B cell (primary cell): ENCODE results near the gene CTNNA3. TPM values are rescaled to one million over a fixed set of nuclear protein-coding genes. Genes with fewer than 3 reads are reported as not detected.

ENCODE experiments used
- ATAC-seq: fragments of 200-7000 bp; cut with Tn5 transposase; one replicate; pipeline ENCODE4 v1.10.0; 2021; ENCODE audit warnings: low read depth, mild to moderate bottlenecking, moderate number of reproducible peaks, moderate library complexity
- CTCF ChIA-PET: fragments of 350-600 bp; sonication (Branson Sonifier 250); formaldehyde crosslinking; loops from one replicate; lab custom pipeline; 2021; ENCODE audit warnings: antibody characterized with exemption, inconsistent platforms; lab: Charles Lee
- POLR2A ChIA-PET: fragments of 350-600 bp; sonication (Branson Sonifier 250); formaldehyde crosslinking; loops from one replicate; lab custom pipeline; 2021; ENCODE audit warnings: antibody characterized with exemption; lab: Charles Lee
- DNase-seq: peaks from one replicate; pipeline ENCODE4 v3.0.0; 2013
- H2AFZ ChIP-seq: 2 replicates; pipeline ENCODE4 v1.6.1; 2012; ENCODE audit warnings: mild to moderate bottlenecking, low read depth, low read length; ENCODE audit not compliant: insufficient read depth, poor library complexity, severe bottlenecking
- H3K27ac ChIP-seq, 2 donors: 1 replicate in 1 of 2; 2 replicates in 1 of 2; pipeline ENCODE4 v1.5.1; 2012 to 2013; ENCODE audit warnings: low read length in 2 of 2, mild to moderate bottlenecking in 2 of 2, moderate library complexity in 1 of 2
- H3K27me3 ChIP-seq, 4 experiments: fragments of 200-600 bp in 1 of 4; sonication (generic) in 1 of 4; replicated peaks in 1 of 4; 1 replicate in 2 of 4; 2 replicates in 2 of 4; pipeline versions ENCODE4 v1.6.1 to v1.7.0; 2013 to 2016; ENCODE audit warnings: low read length in 3 of 4, mild to moderate bottlenecking in 2 of 4, mixed read lengths in 1 of 4, moderate library complexity in 1 of 4; ENCODE audit not compliant: insufficient read depth in 4 of 4, control insufficient read depth in 3 of 4; ENCODE audit errors: control extremely low read depth in 1 of 4
- H3K36me3 ChIP-seq, 2 experiments: replicated peaks in 1 of 2; 1 replicate in 1 of 2; 2 replicates in 1 of 2; pipeline versions ENCODE4 v1.6.1 to v1.7.1; 2013; ENCODE audit warnings: low read length in 1 of 2; ENCODE audit not compliant: insufficient read depth in 2 of 2, control insufficient read depth in 1 of 2; ENCODE audit errors: control extremely low read depth in 1 of 2, extremely low read depth in 1 of 2
- H3K4me1 ChIP-seq, 2 donors: fragments of 200-600 bp in 1 of 2; sonication (generic) in 1 of 2; 1 replicate in 1 of 2; 2 replicates in 1 of 2; pipeline versions ENCODE4 v1.5.1 to v1.6.1; 2013 to 2017; ENCODE audit warnings: low read length in 2 of 2; ENCODE audit not compliant: control insufficient read depth in 2 of 2, insufficient read depth in 2 of 2
- H3K4me2 ChIP-seq: replicated peaks from 2 replicates; pipeline ENCODE3; 2012; ENCODE audit warnings: mild to moderate bottlenecking, low read depth, low read length; ENCODE audit not compliant: poor library complexity, severe bottlenecking
- H3K4me3 ChIP-seq, 5 experiments: fragments of 200-600 bp in 1 of 5; sonication (generic) in 1 of 5; 1 replicate in 3 of 5; 2 replicates in 2 of 5; pipeline versions ENCODE4 v1.5.1 to v1.7.0; 2011 to 2016; ENCODE audit warnings: low read length in 4 of 5, mild to moderate bottlenecking in 4 of 5, low read depth in 2 of 5, control low read depth in 1 of 5, moderate library complexity in 1 of 5; ENCODE audit not compliant: insufficient read depth in 1 of 5; ENCODE audit errors: control extremely low read depth in 1 of 5, extremely low read depth in 1 of 5
- H3K79me2 ChIP-seq: fragments of 200-600 bp; sonication (generic); one replicate; pipeline ENCODE4 v1.6.0; 2016; ENCODE audit warnings: low read length; ENCODE audit not compliant: control insufficient read depth, insufficient read depth
- H3K9ac ChIP-seq: fragments of 200-600 bp; sonication (generic); 2 replicates; pipeline ENCODE4 v1.6.1; 2017; ENCODE audit warnings: mild to moderate bottlenecking, low read length, moderate library complexity
- H3K9me3 ChIP-seq, 3 donors: one replicate each; pipeline versions ENCODE4 v1.6.1 to v1.7.1; 2013; ENCODE audit warnings: low read length in 2 of 3; ENCODE audit not compliant: control insufficient read depth in 2 of 3, insufficient read depth in 1 of 3; ENCODE audit errors: control extremely low read depth in 1 of 3
- H4K20me1 ChIP-seq: 2 replicates; pipeline ENCODE4 v1.6.0; 2012; ENCODE audit warnings: mild to moderate bottlenecking, low read length; ENCODE audit not compliant: insufficient read depth, control insufficient read depth, poor library complexity, severe bottlenecking
- H3K27ac Mint-ChIP-seq: one replicate; pipeline ENCODE4 v1.8.0; 2021; ENCODE audit warnings: mixed read lengths
- H3K27me3 Mint-ChIP-seq: one replicate; pipeline ENCODE4 v1.8.0; 2021; ENCODE audit warnings: mixed read lengths
- H3K4me1 Mint-ChIP-seq: one replicate; pipeline ENCODE4 v1.8.0; 2021; ENCODE audit warnings: mixed read lengths
- H3K4me3 Mint-ChIP-seq: one replicate; pipeline ENCODE4 v1.8.0; 2021; ENCODE audit warnings: mixed read lengths
- H3K9me3 Mint-ChIP-seq: one replicate; pipeline ENCODE4 v1.8.0; 2022; ENCODE audit warnings: mixed read lengths; ENCODE audit not compliant: insufficient read depth
- CTCF ChIP-seq: fragments of 200-600 bp; IDR thresholded peaks from one replicate; pipeline ENCODE4 v1.8.0; 2022; ENCODE audit warnings: antibody characterized with exemption, mild to moderate bottlenecking
- EZH2 ChIP-seq: IDR thresholded peaks from 2 replicates; pipeline ENCODE4 v1.6.1; 2012; ENCODE audit warnings: borderline replicate concordance, low read depth, mild to moderate bottlenecking, moderate library complexity, low read length; ENCODE audit not compliant: insufficient read depth, poor library complexity, severe bottlenecking
- WGBS: methylation state at CpG from one replicate; pipeline ENCODE4 v1.1.5; 2013; ENCODE audit warnings: missing lambda C conversion rate; ENCODE audit not compliant: insufficient coverage; 5-methylcytosine and 5-hydroxymethylcytosine counted together
- intact Hi-C: fragments of 100-400 bp; cut with micrococcal nuclease; formaldehyde crosslinking; loops from one replicate; pipeline ENCODE4 v1.10.0; 2022
- polyA plus RNA-seq: library from polyadenylated mRNA; depleted of rRNA; stranded (reverse); fragments of >200 nt; gene quantifications from 2 replicates; pipeline ENCODE4 v1.2.3, GENCODE V29; 2012
- total RNA-seq, 2 donors: library from RNA; stranded (reverse); fragments of 120-200 nt in 1 of 2; gene quantifications; 1 replicate in 1 of 2; 2 replicates in 1 of 2; pipeline versions ENCODE4 v1.2.3 to v1.2.4, GENCODE V29; 2013 to 2022

The CTNNA3 gene
- total and polyA plus RNA-seq, 2 donors (not counting 1 experiment from before 2014, with no cell fraction given): 0.01 TPM; not detected in 1

- no peaks in the 10 kb centered on the region for H3K79me2 ChIP-seq
- Mint-ChIP-seq H3K27me3 (peaks cover 3% of the 10 kb centered on the region), H3K27ac (no peak overlapping the region), H3K9me3 (peaks cover 3% of the 10 kb centered on the region), H3K4me3 (no peak overlapping the region), H3K4me1 (no peaks in the 10 kb centered on the region)
- H3K27me3 ChIP-seq: no peaks in the 10 kb centered on the region
- no peaks in the 10 kb centered on the region for H4K20me1 ChIP-seq
- ATAC-seq (no peak), DNase-seq (no peak)
- no peak overlapping the region for H3K4me3 ChIP-seq
- H3K36me3 ChIP-seq: no peaks in the 10 kb centered on the region
- no peak overlapping the region for H3K9ac ChIP-seq
- WGBS: no CpG with 5 or more reads among the region's 3 CpGs
- ChIA-PET POLR2A (no interaction called here), CTCF (no interaction called here)
- H3K27ac ChIP-seq: no peak overlapping the region
- H3K4me2 ChIP-seq: no peak overlapping the region
- H2AFZ ChIP-seq: no peak overlapping the region
- H3K9me3 ChIP-seq: no peaks in the 10 kb centered on the region
- TF ChIP-seq EZH2: no peak
- no peak for TF ChIP-seq CTCF
- H3K4me1 ChIP-seq: no peaks in the 10 kb centered on the region
- intact Hi-C loops: no loop called here
Observed at GRCh38 chr10:67487199-67487598, 208.8 kb downstream of the CTNNA3 start.

GRCh38 chr10:67477868-67478267 lies 218.1 kb downstream of the CTNNA3 start:
- intact Hi-C loops: no loop called here
- Histone ChIP-seq H3K79me2 (no peaks in the 10 kb centered on the region), H2AFZ (no peak overlapping the region), H3K36me3 (no peaks in the 10 kb centered on the region), H3K9ac (no peak overlapping the region), H3K4me3 (no peak overlapping the region), H3K9me3 (peaks cover 0 to 13% (median 10%) of the 10 kb centered on the region in 3 donors), H3K4me2 (no peak overlapping the region), H4K20me1 (no peaks in the 10 kb centered on the region), H3K27me3 (no peaks in the 10 kb centered on the region), H3K4me1 (no peaks in the 10 kb centered on the region), H3K27ac (no peak overlapping the region)
- WGBS: no CpG with 5 or more reads among the region's 1 CpG
- DNase-seq: no peak
- Mint-ChIP-seq H3K9me3 (peaks cover 19% of the 10 kb centered on the region), H3K27ac (no peak overlapping the region), H3K27me3 (peaks cover 1% of the 10 kb centered on the region), H3K4me3 (no peak overlapping the region), H3K4me1 (no peaks in the 10 kb centered on the region)
- TF ChIP-seq EZH2: no peak
- TF ChIP-seq CTCF: no peak
- ChIA-PET CTCF (no interaction called here), POLR2A (no interaction called here)
- ATAC-seq: no peak
